Caco-2 (cell line): ENCODE measurements around the gene C20orf202. TPM values are rescaled to one million over a fixed set of nuclear protein-coding genes. Genes with fewer than 3 reads are reported as not detected.
A peak's percentile ranks its signal among the peaks of the same experiment; 100 is the strongest.

Experiments
- BruUV-seq: library from RNA; stranded (reverse); fragments of 400-500 nt; replicated peaks from 2 replicates; lab custom pipeline; 2021; lab: Mats Ljungman, UMichigan
- CTCF ChIA-PET: fragments of 300-600 bp; sonication (Branson Sonifier 250); formaldehyde crosslinking; loops from one replicate; lab custom pipeline; 2022; ENCODE audit warnings: antibody characterized with exemption; lab: Charles Lee
- POLR2A ChIA-PET: fragments of 300-600 bp; sonication (Branson Sonifier 250); formaldehyde crosslinking; loops from one replicate; lab custom pipeline; 2022; ENCODE audit warnings: antibody characterized with exemption; lab: Charles Lee
- DNase-seq, 2 experiments: peaks; one replicate each; pipeline versions ENCODE4 v3.0.0 to v3.0.0-alpha.2; 2020 to 2022
- H3K27me3 ChIP-seq: replicated peaks from 2 replicates; pipeline ENCODE4 v1.6.0; 2011; ENCODE audit warnings: low read length; ENCODE audit not compliant: control insufficient read depth, insufficient read depth
- H3K36me3 ChIP-seq: 2 replicates; pipeline ENCODE4 v1.5.1; 2011; ENCODE audit warnings: low read length; ENCODE audit not compliant: control insufficient read depth, insufficient read depth
- H3K4me1 ChIP-seq: fragments of 250-450 bp; sonication (Bioruptor Pico); 2 replicates; pipeline ENCODE4 v1.5.1; 2020; ENCODE audit warnings: mild to moderate bottlenecking
- H3K4me3 ChIP-seq: 2 replicates; pipeline ENCODE4 v1.5.1; 2011; ENCODE audit warnings: low read depth, mild to moderate bottlenecking, control low read depth, low read length
- H3K9me3 ChIP-seq: fragments of 250-450 bp; sonication (Bioruptor Pico); 2 replicates; pipeline ENCODE4 v1.5.1; 2020; ENCODE audit warnings: mild to moderate bottlenecking, moderate library complexity
- H3K27ac Mint-ChIP-seq: one replicate; pipeline ENCODE4 v1.8.0; 2022; ENCODE audit warnings: mixed read lengths; ENCODE audit not compliant: unreplicated experiment
- H3K27me3 Mint-ChIP-seq: one replicate; pipeline ENCODE4 v1.8.0; 2022; ENCODE audit warnings: mixed read lengths; ENCODE audit not compliant: insufficient read depth, unreplicated experiment
- H3K36me3 Mint-ChIP-seq: one replicate; pipeline ENCODE4 v1.8.0; 2022; ENCODE audit warnings: mild to moderate bottlenecking, mixed read lengths; ENCODE audit not compliant: insufficient read depth, unreplicated experiment
- H3K4me1 Mint-ChIP-seq: one replicate; pipeline ENCODE4 v1.8.0; 2022; ENCODE audit warnings: low read depth, mixed read lengths; ENCODE audit not compliant: unreplicated experiment
- H3K4me3 Mint-ChIP-seq: one replicate; pipeline ENCODE4 v1.8.0; 2022; ENCODE audit warnings: mild to moderate bottlenecking, moderate library complexity, mixed read lengths; ENCODE audit not compliant: unreplicated experiment
- H3K9me3 Mint-ChIP-seq: one replicate; pipeline ENCODE4 v1.8.0; 2022; ENCODE audit warnings: mixed read lengths; ENCODE audit not compliant: unreplicated experiment
- CTCF ChIP-seq, 2 experiments: fragments of 200-600 bp in 1 of 2; IDR thresholded peaks; 1 replicate in 1 of 2; 2 replicates in 1 of 2; pipeline versions ENCODE4 v1.5.1 to v1.8.0; 2011 to 2022; ENCODE audit warnings: antibody characterized with exemption in 1 of 2, control low read depth in 1 of 2, inconsistent platforms in 1 of 2, low read depth in 1 of 2, low read length in 1 of 2, mild to moderate bottlenecking in 1 of 2, moderate library complexity in 1 of 2; ENCODE audit not compliant: insufficient read depth in 1 of 2, severe bottlenecking in 1 of 2, unreplicated experiment in 1 of 2
- intact Hi-C: fragments of 100-400 bp; cut with micrococcal nuclease; formaldehyde crosslinking; loops from one replicate; pipeline ENCODE4 v1.10.0; 2022; ENCODE audit not compliant: unreplicated experiment
- total RNA-seq: library from RNA; stranded (reverse); gene quantifications from 2 replicates; pipeline ENCODE4 v1.2.3, GENCODE V29; 2022

The C20orf202 gene
- total RNA-seq, 1 experiment from 2014 or later, result not detected

GRCh38 chr20:1169224-1169623, 34.0 kb upstream of the C20orf202 start:
- Mint-ChIP-seq H3K27ac (no peak overlapping the region), H3K36me3 (peaks cover 55% of the 10 kb centered on the region), H3K9me3 (no peaks in the 10 kb centered on the region), H3K27me3 (no peaks in the 10 kb centered on the region), H3K4me3 (no peak overlapping the region), H3K4me1 (no peaks in the 10 kb centered on the region)
- H3K36me3 ChIP-seq, result peaks cover 4% of the 10 kb centered on the region
- no peak for TF ChIP-seq CTCF (IDR thresholded peaks at IDR 0.05; ENCODE audit: insufficient read depth in 1 of 2, low read depth in 1 of 2, low read length in 1 of 2, severe bottlenecking in 1 of 2, unreplicated experiment in 1 of 2)
- DNase-seq, result no peak
- no peaks in the 10 kb centered on the region for H3K9me3 ChIP-seq
- H3K4me1 ChIP-seq, result no peaks in the 10 kb centered on the region
- ChIA-PET CTCF (no interaction called here), POLR2A (no interaction called here)
- intact Hi-C loops, result no loop called here
- no peak overlapping the region for H3K4me3 ChIP-seq
- H3K27me3 ChIP-seq, result no peaks in the 10 kb centered on the region
- BruUV-seq, result no TSS peak

GRCh38 chr20:1171461-1172093, 31.7 kb upstream of the C20orf202 start:
- no peaks in the 10 kb centered on the region for H3K27me3 Mint-ChIP-seq
- Histone ChIP-seq H3K4me1 (no peaks in the 10 kb centered on the region), H3K27me3 (no peaks in the 10 kb centered on the region), H3K36me3 (peaks cover 2% of the 10 kb centered on the region), H3K9me3 (no peaks in the 10 kb centered on the region), H3K4me3 (no peak overlapping the region)
- intact Hi-C loops, result no loop called here
- CTCF ChIA-PET, result no interaction called here
- H3K4me3 Mint-ChIP-seq, result no peak overlapping the region
- no peaks in the 10 kb centered on the region for H3K4me1 Mint-ChIP-seq
- no TSS peak for BruUV-seq
- peak; percentile 66 to 76 for DNase-seq
- POLR2A ChIA-PET, result no interaction called here
- no peak overlapping the region for H3K27ac Mint-ChIP-seq
- no peaks in the 10 kb centered on the region for H3K9me3 Mint-ChIP-seq
- H3K36me3 Mint-ChIP-seq, result peaks cover 38% of the 10 kb centered on the region
- TF ChIP-seq CTCF (IDR thresholded peaks at IDR 0.05; ENCODE audit: insufficient read depth in 1 of 2, low read depth in 1 of 2, low read length in 1 of 2, severe bottlenecking in 1 of 2, unreplicated experiment in 1 of 2), result no peak

- Histone ChIP-seq H3K36me3 (peaks cover 2% of the 10 kb centered on the region), H3K27me3 (no peaks in the 10 kb centered on the region), H3K4me3 (no peak overlapping the region), H3K9me3 (no peaks in the 10 kb centered on the region), H3K4me1 (no peaks in the 10 kb centered on the region)
- Mint-ChIP-seq H3K4me3 (no peak overlapping the region), H3K4me1 (no peaks in the 10 kb centered on the region), H3K36me3 (peaks cover 25% of the 10 kb centered on the region), H3K9me3 (no peaks in the 10 kb centered on the region), H3K27ac (no peak overlapping the region), H3K27me3 (no peaks in the 10 kb centered on the region)
- BruUV-seq, result no TSS peak
- TF ChIP-seq CTCF (IDR thresholded peaks at IDR 0.05; ENCODE audit: insufficient read depth in 1 of 2, low read depth in 1 of 2, low read length in 1 of 2, severe bottlenecking in 1 of 2, unreplicated experiment in 1 of 2), result no peak
- CTCF ChIA-PET, result no interaction called here
- no peak for DNase-seq
- intact Hi-C loops, result no loop called here
- POLR2A ChIA-PET, result interaction anchor here (0.6 kb wide), 1 partner anchor 220 kb away, joined by 6 read pairs; no protein-coding TSS in a partner anchor
These were observed 29.6 kb upstream of the C20orf202 start for GRCh38 chr20:1173698-1174097.
